Inferior parietal cortex (tissue), 1 donor: ENCODE results near the gene NSUN7.
A peak's percentile ranks its signal among the peaks of the same experiment; 100 is the strongest.
"Not testable (repeated sequence)": the region's sequence is repeated elsewhere in the genome, so short reads cannot be mapped to it uniquely, and the experiment has no call there.

ENCODE experiments used
- DNase-seq: peaks from one replicate; pipeline ENCODE4 v3.0.0-alpha.2; 2016; ENCODE audit errors: extremely low spot score

Gene NSUN7

GRCh38 chr4:40812856-40813255 is 63.1 kb downstream of the NSUN7 start:
- DNase-seq = no peak

- not testable (repeated sequence) for DNase-seq
Observed at GRCh38 chr4:40817157-40817556, 67.4 kb downstream of the NSUN7 start.

GRCh38 chr4:40820101-40820500 is 70.3 kb downstream of the NSUN7 start:
- DNase-seq = no peak

- DNase-seq = no peak
Observed at GRCh38 chr4:40822420-40823166, 72.8 kb downstream of the NSUN7 start.

- no peak for DNase-seq
Observed at GRCh38 chr4:40825014-40825838, 75.5 kb downstream of the NSUN7 start.

GRCh38 chr4:40826821-40827220 is 77.1 kb downstream of the NSUN7 start:
- no peak for DNase-seq

DNA sequence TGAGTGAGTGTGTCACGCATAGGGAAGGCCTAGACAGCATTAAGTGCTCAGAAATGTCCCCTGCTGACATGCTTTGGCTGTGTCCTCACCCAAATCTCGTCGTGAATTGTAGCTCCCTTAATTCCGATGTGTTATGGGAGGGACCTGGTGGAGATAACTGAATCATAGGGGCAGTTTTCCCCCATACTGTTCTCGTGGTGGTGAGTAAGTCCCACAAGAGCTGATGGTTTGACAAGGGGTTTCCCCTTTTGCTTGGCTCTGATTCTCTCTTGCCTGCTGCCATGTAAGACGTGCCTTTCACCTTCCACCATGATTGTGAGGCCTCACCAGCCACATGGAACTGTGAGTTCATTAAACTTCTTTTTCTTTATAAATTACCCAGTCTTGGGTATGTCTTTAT is 78.0 kb downstream of the NSUN7 start:
- DNase-seq = no peak

GRCh38 chr4:40828661-40829060 is 78.9 kb downstream of the NSUN7 start:
- no peak for DNase-seq

GRCh38 chr4:40829586-40829985 is 79.8 kb downstream of the NSUN7 start:
- DNase-seq = no peak

DNA sequence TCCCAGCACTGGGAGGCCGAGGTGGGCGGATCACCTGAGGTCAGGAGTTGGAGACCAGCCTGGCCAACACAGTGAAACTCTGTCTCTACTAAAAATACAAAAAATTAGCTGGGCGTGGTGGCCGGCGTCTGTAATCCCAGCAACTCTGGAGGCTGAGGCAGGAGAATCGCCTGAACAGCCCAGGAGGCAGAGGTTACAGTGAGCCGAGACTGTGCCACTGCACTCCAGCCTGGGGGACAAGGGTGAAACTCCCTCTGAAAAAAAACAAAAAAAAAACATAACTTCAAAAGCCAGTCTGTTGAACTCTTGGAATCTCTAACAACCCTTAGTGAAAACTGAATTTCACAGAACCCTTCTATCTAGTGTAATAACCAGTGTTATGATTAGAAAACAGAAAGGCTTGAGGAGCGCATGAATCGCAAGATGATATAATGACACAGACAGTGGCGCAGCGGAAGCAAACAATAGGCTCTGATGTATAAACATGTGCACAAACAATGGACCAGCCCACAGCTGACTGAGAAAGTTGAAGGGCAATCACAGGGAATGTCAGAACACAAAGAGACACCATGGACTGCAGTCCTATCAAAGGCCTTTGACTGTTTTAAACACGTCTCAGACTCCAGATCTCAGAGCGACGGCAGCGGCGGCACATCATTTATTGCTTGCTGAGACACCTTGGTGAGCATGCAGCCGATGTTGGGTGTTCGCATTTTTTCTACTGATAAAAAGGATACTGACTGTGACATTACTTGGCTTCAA is 81.6 kb downstream of the NSUN7 start:
- DNase-seq = peak; percentile 62

GRCh38 chr4:40832175-40832574 is 82.4 kb downstream of the NSUN7 start:
- no peak for DNase-seq

DNA sequence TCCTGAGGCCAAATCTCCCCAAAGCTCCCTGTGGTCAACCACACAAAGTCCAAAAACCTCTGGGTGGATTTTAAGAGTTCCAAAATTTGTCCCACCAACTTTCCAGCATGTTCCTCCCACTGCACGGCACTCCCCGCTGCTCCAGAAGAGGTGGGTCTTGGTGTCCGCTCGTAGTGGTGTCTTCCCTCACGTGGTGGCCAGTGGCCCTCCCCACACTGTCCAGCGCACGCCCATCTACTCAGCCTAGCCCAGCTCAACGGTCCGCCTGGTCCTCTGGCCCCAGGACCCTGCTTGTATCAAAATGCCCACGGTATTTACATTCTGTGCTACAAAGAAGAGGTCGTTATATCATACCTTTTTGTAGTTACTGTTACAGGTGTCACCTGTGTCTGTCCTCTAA is 83.5 kb downstream of the NSUN7 start:
- no peak for DNase-seq

DNA sequence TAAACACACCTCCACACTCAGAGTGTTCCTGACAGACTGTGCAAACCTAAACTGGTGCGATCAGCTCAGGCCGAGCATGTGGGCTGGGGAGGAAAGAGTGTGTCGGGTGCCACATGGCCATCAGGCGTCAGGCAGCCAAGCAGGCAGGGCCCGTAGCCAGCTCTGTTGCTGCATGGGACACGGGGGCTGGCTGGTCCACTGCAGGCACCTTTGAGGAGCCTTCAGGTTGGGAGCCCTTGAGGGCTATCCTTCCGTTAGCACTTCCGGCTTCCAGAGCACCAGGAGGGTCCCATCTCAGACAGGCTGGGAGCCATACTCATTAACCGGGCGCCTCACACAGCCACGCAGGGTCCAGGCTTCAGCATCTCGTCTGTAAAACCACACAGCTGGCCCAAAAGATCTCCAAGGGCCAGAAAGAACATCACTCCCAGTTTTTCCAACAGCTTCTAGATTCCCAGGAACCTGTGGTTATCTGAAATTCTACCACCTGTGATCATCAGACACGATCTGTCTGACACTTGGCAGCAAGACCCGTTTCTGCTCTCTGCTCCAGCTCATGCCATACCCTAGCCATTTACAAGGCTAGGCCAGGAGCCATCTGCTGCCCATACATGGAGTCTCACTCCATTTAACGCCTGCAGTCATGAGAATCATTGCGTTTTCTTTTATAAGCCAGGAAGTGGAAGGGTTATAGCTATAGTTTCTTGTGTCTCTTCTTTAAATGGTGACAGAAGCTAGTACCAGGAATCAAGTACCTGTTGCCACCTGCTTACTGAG is 87.5 kb downstream of the NSUN7 start:
- DNase-seq = no peak

DNA sequence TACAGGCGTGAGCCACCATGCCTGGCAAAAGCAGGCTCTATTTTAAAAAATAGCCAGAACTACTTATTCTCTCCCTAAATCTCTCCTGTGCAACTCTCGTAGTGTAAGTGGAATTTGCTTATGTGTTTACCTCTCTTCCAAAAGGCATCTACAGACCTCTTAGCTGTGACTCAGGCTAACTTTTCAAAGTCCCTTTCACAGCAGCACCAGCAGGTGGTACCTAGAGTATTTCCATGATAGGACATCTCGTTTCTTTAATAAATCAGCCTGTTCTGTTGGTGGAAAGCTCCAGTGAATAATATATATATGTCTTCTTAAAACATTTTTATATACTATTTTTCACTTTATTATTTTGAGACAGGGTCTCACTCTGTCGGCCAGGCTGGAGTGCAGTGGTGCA is 89.0 kb downstream of the NSUN7 start:
- no peak for DNase-seq

GRCh38 chr4:40840255-40840984 is 90.7 kb downstream of the NSUN7 start:
- DNase-seq = no peak

- peak; percentile 78 for DNase-seq
Observed at GRCh38 chr4:40840985-40841571, 91.3 kb downstream of the NSUN7 start.

- DNase-seq = no peak
Observed at GRCh38 chr4:40842318-40842717, 92.6 kb downstream of the NSUN7 start.

DNA sequence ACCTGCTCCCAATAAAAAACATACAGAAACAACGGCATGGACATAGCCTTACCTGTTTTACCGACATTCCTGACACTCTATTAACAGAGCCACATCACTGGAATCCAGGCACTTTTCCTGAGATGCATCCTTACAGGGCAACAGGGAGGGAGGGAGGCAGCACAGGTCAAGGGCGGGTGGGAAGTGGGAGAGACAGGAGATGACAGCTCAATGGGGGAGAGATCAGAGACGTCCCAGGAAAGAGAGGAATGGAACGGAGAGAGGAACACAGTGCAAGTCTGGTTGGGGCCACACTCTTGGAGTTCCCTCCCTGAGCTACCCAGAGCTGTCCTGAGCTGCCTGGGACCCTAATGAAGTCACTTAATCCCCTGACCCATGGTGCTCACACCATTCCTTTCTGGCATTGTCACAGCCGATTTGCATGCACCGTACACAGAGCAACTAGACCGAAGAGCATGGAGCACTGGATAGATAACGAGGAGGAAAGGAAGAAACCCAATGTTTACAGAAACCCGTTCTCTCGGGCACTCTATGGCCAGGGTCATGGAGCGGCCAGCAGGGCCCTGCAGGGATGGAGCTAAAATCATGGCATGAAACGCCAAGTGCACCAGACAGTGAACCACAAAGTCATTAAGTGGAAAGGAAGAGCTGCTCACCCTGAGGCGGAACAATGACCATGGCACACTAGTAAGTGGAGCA is 93.1 kb downstream of the NSUN7 start:
- DNase-seq = no peak

GRCh38 chr4:40843696-40844095 is 93.9 kb downstream of the NSUN7 start:
- DNase-seq = no peak

- no peak for DNase-seq
Observed at GRCh38 chr4:40844261-40844660, 94.5 kb downstream of the NSUN7 start.
